Measurements from ENCODE around the gene PIP4K2A. TPM values are rescaled to one million over a fixed set of nuclear protein-coding genes. Genes with fewer than 3 reads are reported as not detected.

PIP4K2A gene
- total RNA-seq, 1 donor from 2014 or later: 37.6 TPM

DNA sequence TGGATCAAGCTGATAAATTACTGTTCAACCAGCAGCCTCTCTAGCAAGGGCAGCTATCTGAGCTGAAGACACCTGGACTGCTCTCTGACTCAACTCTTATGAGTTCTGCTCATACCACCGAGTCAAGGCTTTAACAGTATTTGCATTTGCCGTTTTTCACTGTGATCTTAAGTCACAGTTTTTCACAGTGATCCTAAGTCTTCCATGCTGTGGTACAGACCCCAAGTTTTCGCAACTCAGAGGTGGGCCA is 31.3 kb downstream of the PIP4K2A start:
- no peak for DNase-seq (ENCODE audit: low spot score in 2 of 2, unreplicated experiment in 2 of 2)
- H3K36me3 Mint-ChIP-seq: peaks cover 9% of the 10 kb centered on the region

DNA sequence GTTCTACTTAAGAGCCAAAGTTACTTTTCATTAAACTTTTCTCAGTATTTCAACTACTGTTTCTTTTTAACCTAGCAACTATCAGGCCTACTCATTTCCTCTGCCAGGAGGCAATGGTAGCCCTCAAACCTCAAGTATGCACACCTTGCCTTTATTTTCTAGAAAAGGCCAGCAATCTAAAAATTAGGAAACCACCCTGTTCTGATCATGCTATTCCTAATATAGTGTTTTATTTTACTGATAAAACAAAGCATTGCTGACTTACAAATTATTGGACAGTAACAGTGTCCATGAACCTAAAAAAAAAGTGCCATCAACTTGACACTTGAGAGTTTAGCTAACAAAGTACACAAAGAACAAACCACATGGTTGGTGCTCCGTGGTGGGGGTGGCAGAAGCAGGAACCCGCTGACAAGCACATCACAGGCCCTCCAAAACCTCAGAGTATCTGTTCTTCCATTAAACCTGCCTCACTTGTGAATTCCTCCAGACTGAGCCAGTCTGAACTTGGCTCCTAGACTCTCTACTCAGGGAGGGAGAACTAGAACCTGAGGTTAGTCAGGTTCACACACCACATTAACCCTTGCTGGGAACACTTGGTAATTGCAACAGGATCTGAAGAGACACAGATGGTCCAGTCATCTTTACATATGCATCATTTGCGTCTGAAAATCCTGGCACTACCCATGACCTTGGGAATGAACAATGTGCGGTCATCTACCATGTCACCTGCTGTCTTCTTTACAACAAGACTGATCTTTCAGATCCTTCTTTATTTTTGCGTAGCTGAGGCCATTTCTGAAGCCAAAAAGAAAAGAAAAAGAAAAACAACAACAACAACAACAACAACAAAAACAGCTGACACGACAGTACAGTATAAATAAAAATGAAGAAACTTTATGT is 31.9 kb downstream of the PIP4K2A start:
- peaks cover 32% of the 10 kb centered on the region for H3K4me1 Mint-ChIP-seq
- H3K36me3 Mint-ChIP-seq: peaks cover 6% of the 10 kb centered on the region
- peak overlapping the region; percentile 80 for H3K27ac Mint-ChIP-seq
- TF ChIP-seq, protein P1, sequence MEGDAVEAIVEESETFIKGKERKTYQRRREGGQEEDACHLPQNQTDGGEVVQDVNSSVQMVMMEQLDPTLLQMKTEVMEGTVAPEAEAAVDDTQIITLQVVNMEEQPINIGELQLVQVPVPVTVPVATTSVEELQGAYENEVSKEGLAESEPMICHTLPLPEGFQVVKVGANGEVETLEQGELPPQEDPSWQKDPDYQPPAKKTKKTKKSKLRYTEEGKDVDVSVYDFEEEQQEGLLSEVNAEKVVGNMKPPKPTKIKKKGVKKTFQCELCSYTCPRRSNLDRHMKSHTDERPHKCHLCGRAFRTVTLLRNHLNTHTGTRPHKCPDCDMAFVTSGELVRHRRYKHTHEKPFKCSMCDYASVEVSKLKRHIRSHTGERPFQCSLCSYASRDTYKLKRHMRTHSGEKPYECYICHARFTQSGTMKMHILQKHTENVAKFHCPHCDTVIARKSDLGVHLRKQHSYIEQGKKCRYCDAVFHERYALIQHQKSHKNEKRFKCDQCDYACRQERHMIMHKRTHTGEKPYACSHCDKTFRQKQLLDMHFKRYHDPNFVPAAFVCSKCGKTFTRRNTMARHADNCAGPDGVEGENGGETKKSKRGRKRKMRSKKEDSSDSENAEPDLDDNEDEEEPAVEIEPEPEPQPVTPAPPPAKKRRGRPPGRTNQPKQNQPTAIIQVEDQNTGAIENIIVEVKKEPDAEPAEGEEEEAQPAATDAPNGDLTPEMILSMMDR (IDR thresholded peaks at IDR 0.05; ENCODE audit: unreplicated experiment): no peak
- no peak for DNase-seq (ENCODE audit: low spot score in 2 of 2, unreplicated experiment in 2 of 2)
- H3K4me3 Mint-ChIP-seq: no peak overlapping the region
- no peaks in the 10 kb centered on the region for H3K27me3 Mint-ChIP-seq (ENCODE audit: low read depth)
- peaks cover 5% of the 10 kb centered on the region for H3K9me3 Mint-ChIP-seq

More for the DNA sequence above, 31.3 kb downstream of the PIP4K2A start:
- Mint-ChIP-seq H3K9me3 (peaks cover 9% of the 10 kb centered on the region), H3K27me3 (ENCODE audit: low read depth) (no peaks in the 10 kb centered on the region), H3K4me1 (peaks cover 32% of the 10 kb centered on the region), H3K27ac (peak overlapping the region; percentile 62), H3K4me3 (no peak overlapping the region)
- TF ChIP-seq, protein P1 (IDR thresholded peaks at IDR 0.05; ENCODE audit: unreplicated experiment): no peak

DNA sequence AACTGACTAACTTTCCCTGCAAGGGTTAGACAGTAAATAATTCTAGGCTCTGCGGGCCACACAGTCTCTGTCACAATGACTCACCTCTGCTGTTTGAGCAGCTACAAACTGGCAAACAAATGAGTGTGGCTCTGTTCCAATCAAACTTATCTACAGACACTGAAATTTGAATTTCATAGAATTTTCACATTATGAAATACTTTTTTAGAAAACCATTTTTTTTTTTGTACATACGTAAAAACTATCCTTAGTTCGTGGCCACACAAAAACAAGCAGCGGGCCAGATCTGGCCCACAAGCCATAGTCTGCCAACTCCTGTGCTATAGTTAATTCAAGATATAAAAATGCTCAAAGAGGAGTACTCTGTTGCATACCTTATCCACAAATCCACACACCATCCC is 32.6 kb downstream of the PIP4K2A start:
- Mint-ChIP-seq H3K27me3 (ENCODE audit: low read depth) (no peaks in the 10 kb centered on the region), H3K36me3 (peaks cover 1% of the 10 kb centered on the region), H3K4me1 (peaks cover 32% of the 10 kb centered on the region), H3K4me3 (no peak overlapping the region), H3K9me3 (no peaks in the 10 kb centered on the region), H3K27ac (peak overlapping the region; percentile 80)
- TF ChIP-seq, protein P1 (IDR thresholded peaks at IDR 0.05; ENCODE audit: unreplicated experiment): no peak
- DNase-seq (ENCODE audit: low spot score in 2 of 2, unreplicated experiment in 2 of 2): no peak

DNA sequence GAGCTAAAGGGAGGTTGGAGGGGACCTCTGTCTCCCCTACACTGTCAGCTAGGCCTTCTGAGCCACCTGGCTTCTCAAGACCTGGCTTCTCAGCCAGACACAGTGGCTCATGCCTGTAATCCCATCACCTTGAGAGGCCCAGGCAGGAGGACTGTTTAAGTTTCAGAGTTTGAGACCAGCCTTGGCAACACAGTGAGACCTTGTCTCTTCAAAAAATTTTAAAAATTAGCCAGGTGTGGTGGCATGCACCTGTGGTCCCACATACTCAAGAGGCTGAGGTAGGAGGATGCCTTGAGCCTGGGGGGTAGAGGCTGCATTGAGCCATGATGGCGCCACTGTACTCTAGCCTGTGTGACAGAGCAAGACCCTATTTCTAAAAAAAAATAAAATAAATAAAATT is 33.1 kb downstream of the PIP4K2A start:
- Mint-ChIP-seq H3K4me3 (no peak overlapping the region), H3K36me3 (no peaks in the 10 kb centered on the region), H3K4me1 (peaks cover 32% of the 10 kb centered on the region), H3K27ac (no peak overlapping the region), H3K9me3 (no peaks in the 10 kb centered on the region), H3K27me3 (ENCODE audit: low read depth) (no peaks in the 10 kb centered on the region)
- TF ChIP-seq, protein P1 (IDR thresholded peaks at IDR 0.05; ENCODE audit: unreplicated experiment): no peak
- DNase-seq (ENCODE audit: low spot score in 2 of 2, unreplicated experiment in 2 of 2): no peak

DNA sequence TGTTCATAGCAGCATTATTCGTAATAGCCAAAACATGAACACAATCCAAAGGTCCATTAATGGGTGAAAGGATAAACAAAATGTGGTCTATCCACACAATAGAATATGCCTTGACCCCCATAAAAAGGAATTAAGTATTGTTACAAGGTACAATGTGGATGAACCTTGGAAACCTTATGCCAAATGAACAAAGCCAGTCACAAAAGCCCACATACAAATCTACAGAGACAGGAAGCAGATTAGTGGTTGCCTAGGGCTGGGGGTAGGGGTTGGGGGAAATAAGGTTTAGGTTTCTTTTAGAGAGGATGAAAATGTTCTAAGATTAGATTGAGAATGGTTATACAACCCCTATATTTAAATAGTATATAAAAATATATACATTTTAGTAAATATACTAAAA is 34.8 kb downstream of the PIP4K2A start:
- Mint-ChIP-seq H3K9me3 (no peaks in the 10 kb centered on the region), H3K4me1 (peaks cover 27% of the 10 kb centered on the region), H3K4me3 (no peak overlapping the region), H3K36me3 (no peaks in the 10 kb centered on the region), H3K27ac (no peak overlapping the region), H3K27me3 (ENCODE audit: low read depth) (no peaks in the 10 kb centered on the region)
- no peak for DNase-seq (ENCODE audit: low spot score in 2 of 2, unreplicated experiment in 2 of 2)
- TF ChIP-seq, protein P1 (IDR thresholded peaks at IDR 0.05; ENCODE audit: unreplicated experiment): no peak
